ACC112 (cell line): Measurements from ENCODE around the gene HNRNPCL1.

Source experiments
- H2AFZ ChIP-seq: fragments of 200-600 bp; sonication (generic); one replicate; pipeline ENCODE4 v1.6.0; 2017; ENCODE audit warnings: antibody characterized with exemption, low read length; ENCODE audit not compliant: unreplicated experiment
- H3K27ac ChIP-seq: fragments of 200-600 bp; sonication (generic); 2 replicates; pipeline ENCODE4 v1.5.1; 2014; ENCODE audit warnings: low read depth, mild to moderate bottlenecking, antibody characterized with exemption, low read length, moderate library complexity
- H3K27me3 ChIP-seq: fragments of 200-600 bp; sonication (generic); 2 replicates; pipeline ENCODE4 v1.6.1; 2014; ENCODE audit warnings: mild to moderate bottlenecking, antibody characterized with exemption, low read length, moderate library complexity, mixed read lengths; ENCODE audit not compliant: insufficient read depth
- H3K36me3 ChIP-seq: fragments of 200-600 bp; sonication (generic); 2 replicates; pipeline ENCODE4 v1.6.1; 2016; ENCODE audit warnings: mild to moderate bottlenecking, antibody characterized with exemption, low read length, moderate library complexity, mixed read lengths; ENCODE audit not compliant: insufficient read depth
- H3K4me1 ChIP-seq: fragments of 200-600 bp; sonication (generic); one replicate; pipeline ENCODE4 v1.6.1; 2016; ENCODE audit warnings: low read length, mixed read lengths; ENCODE audit not compliant: insufficient read depth, unreplicated experiment, control insufficient read depth
- H3K4me3 ChIP-seq: fragments of 200-600 bp; sonication (generic); 2 replicates; pipeline ENCODE4 v1.5.1; 2014; ENCODE audit warnings: mild to moderate bottlenecking, low read depth, low read length
- H3K79me2 ChIP-seq: fragments of 200-600 bp; sonication (generic); one replicate; pipeline ENCODE4 v1.6.0; 2016; ENCODE audit warnings: low read length; ENCODE audit not compliant: control insufficient read depth, unreplicated experiment, insufficient read depth

The HNRNPCL1 gene

DNA sequence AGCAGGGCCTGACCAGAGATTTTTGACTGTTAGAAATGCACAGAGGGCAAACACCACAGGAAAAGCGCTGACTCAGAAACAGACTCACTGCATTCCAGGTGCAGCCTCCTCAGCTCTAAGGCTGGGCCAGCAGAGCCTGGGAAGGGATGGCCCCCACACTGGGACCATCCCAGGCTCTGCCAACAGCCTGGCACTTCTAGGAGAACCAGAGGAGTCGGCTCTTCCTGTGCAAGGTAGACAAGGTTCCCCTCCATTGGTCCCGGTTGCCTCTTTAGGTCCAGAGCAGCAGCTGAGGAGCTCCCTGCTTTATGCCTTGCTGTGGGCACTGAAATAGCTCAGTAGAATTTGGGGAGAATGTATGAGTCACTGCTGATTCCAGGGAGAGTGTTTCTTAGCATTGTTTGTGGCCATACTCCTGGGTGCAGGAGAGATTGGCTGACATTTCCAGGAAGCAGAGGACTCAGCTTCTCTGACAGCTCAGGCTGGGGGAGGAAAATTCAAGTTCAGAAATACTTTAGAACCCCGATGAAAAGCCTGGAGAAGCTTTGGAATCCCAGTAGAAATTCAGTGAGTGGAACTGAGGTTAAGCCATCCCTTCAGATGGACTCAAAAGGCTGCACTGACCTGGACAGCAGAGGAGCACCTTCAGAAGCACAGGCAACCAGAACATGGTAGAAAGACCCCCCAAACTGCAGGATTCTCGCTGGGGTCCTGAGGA, 37.7 kb downstream of the HNRNPCL1 start:
- Histone ChIP-seq H3K4me3 (no peak overlapping the region), H3K36me3 (no peaks in the 10 kb centered on the region), H3K27me3 (no peaks in the 10 kb centered on the region), H3K79me2 (no peaks in the 10 kb centered on the region), H3K4me1 (no peaks in the 10 kb centered on the region), H3K27ac (no peak overlapping the region), H2AFZ (no peak overlapping the region)

DNA sequence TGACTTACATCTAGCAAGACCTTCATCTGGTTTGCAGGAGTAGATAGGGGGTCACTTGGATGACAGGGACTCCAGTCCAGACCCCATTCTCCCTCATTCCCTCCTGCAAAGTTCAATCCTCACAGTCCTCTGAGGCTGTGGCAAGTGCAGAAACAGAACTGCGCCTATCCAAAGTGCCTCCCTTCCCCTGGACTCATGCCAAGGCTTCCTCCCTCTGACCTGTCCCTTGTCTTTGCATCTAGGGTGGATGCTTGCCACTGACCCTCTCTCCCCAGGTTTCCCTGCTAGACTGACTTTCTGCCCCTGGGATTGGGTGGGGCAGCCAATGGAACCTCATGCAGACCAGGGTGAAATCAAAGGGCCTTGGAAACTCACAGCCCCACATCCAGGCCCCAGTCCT, 38.6 kb downstream of the HNRNPCL1 start:
- H3K27me3 ChIP-seq: no peaks in the 10 kb centered on the region
- no peak overlapping the region for H3K4me3 ChIP-seq
- H3K4me1 ChIP-seq: no peaks in the 10 kb centered on the region
- no peaks in the 10 kb centered on the region for H3K36me3 ChIP-seq
- no peak overlapping the region for H3K27ac ChIP-seq
- no peaks in the 10 kb centered on the region for H3K79me2 ChIP-seq
- no peak overlapping the region for H2AFZ ChIP-seq

DNA sequence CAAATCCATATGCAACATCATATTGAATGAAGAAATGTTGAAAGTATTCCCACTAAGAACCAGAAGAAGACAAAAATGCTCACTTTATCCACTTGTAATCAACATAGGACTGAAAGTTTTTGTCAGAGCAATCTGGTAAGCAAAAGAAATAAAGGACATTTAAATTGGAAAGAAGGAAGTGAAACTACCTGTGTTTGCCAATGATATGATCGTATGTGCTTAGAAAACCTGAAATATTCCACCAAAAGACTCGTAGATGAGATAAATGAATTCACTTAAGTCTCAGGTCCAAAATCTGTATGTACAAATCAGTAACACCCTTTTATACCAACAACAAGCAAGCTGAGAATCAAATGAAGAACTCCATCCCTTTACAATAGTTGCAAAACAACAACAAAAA, 48.8 kb downstream of the HNRNPCL1 start:
- no peaks in the 10 kb centered on the region for H3K36me3 ChIP-seq
- no peak overlapping the region for H3K27ac ChIP-seq
- H2AFZ ChIP-seq: no peak overlapping the region
- H3K4me3 ChIP-seq: no peak overlapping the region
- no peaks in the 10 kb centered on the region for H3K27me3 ChIP-seq
- no peaks in the 10 kb centered on the region for H3K4me1 ChIP-seq
- no peaks in the 10 kb centered on the region for H3K79me2 ChIP-seq

DNA sequence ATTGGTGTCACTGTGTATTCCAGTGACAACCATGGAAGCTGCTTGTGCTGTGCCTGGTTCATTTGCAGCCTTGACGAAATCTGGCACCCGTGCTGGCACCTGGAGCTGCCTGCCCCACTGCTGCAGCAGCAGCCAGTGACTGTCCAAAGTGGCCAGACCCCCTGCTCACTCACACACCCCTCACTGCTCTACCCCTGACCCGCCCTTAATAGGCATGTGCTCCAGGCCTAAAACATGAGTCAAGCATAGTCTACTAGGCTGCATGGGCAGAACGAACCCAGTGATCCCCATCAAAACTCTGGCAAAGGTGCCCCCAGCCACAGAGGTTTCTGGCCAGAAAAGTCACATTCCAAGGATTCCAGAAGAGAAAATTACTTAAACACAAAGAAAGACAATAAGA, 49.6 kb downstream of the HNRNPCL1 start:
- Histone ChIP-seq H3K79me2 (no peaks in the 10 kb centered on the region), H2AFZ (no peak overlapping the region), H3K36me3 (no peaks in the 10 kb centered on the region), H3K27me3 (no peaks in the 10 kb centered on the region), H3K27ac (no peak overlapping the region), H3K4me3 (no peak overlapping the region), H3K4me1 (no peaks in the 10 kb centered on the region)
